IPS-15b (cell line): Measurements from ENCODE around the gene PCED1B.
"Not testable (repeated sequence)": the region's sequence is repeated elsewhere in the genome, so short reads cannot be mapped to it uniquely, and the experiment has no call there.

Source experiments
- H3K27me3 ChIP-seq: one replicate; pipeline ENCODE4 v1.6.1; 2013; ENCODE audit warnings: low read length; ENCODE audit not compliant: control insufficient read depth, insufficient read depth
- H3K36me3 ChIP-seq: one replicate; pipeline ENCODE4 v1.6.1; 2013; ENCODE audit warnings: low read length; ENCODE audit not compliant: control insufficient read depth, insufficient read depth
- H3K4me1 ChIP-seq: one replicate; pipeline ENCODE4 v1.6.1; 2013; ENCODE audit warnings: mild to moderate bottlenecking, low read length; ENCODE audit not compliant: control insufficient read depth, insufficient read depth
- H3K4me3 ChIP-seq: one replicate; pipeline ENCODE4 v1.5.1; 2013; ENCODE audit warnings: low read depth, low read length
- H3K9ac ChIP-seq: one replicate; pipeline ENCODE4 v1.6.1; 2013; ENCODE audit warnings: low read depth, mild to moderate bottlenecking, low read length
- H3K9me3 ChIP-seq: one replicate; pipeline ENCODE4 v1.6.1; 2013; ENCODE audit warnings: mild to moderate bottlenecking, low read length; ENCODE audit not compliant: control insufficient read depth, insufficient read depth

Gene PCED1B

GRCh38 chr12:47277972-47278448, 198.6 kb downstream of the PCED1B start:
- H3K36me3 ChIP-seq, result no peaks in the 10 kb centered on the region
- H3K4me3 ChIP-seq, result no peak overlapping the region
- no peaks in the 10 kb centered on the region for H3K4me1 ChIP-seq
- no peaks in the 10 kb centered on the region for H3K27me3 ChIP-seq
- no peaks in the 10 kb centered on the region for H3K9me3 ChIP-seq
- no peak overlapping the region for H3K9ac ChIP-seq

- H3K9me3 ChIP-seq, H3K4me1 ChIP-seq, H3K27me3 ChIP-seq, H3K36me3 ChIP-seq, H3K9ac ChIP-seq, H3K4me3 ChIP-seq: not testable (repeated sequence)
These were observed 200.3 kb downstream of the PCED1B start for GRCh38 chr12:47279758-47280157.

- Histone ChIP-seq H3K4me1 (no peaks in the 10 kb centered on the region), H3K9ac (no peak overlapping the region)
These were observed 201.3 kb downstream of the PCED1B start for GRCh38 chr12:47280543-47281300.

GRCh38 chr12:47281667-47282171, 202.3 kb downstream of the PCED1B start:
- no peaks in the 10 kb centered on the region for H3K4me1 ChIP-seq
- no peak overlapping the region for H3K9ac ChIP-seq
- H3K9me3 ChIP-seq, result no peaks in the 10 kb centered on the region
- H3K27me3 ChIP-seq, result no peaks in the 10 kb centered on the region
- H3K4me3 ChIP-seq, result no peak overlapping the region
- no peaks in the 10 kb centered on the region for H3K36me3 ChIP-seq

More at GRCh38 chr12:47280543-47281300, 201.3 kb downstream of the PCED1B start:
- Histone ChIP-seq H3K36me3 (no peaks in the 10 kb centered on the region), H3K4me3 (no peak overlapping the region), H3K9me3 (no peaks in the 10 kb centered on the region), H3K27me3 (no peaks in the 10 kb centered on the region)

GRCh38 chr12:47282206-47282605, 202.8 kb downstream of the PCED1B start:
- Histone ChIP-seq H3K9me3 (no peaks in the 10 kb centered on the region), H3K9ac (no peak overlapping the region), H3K4me3 (no peak overlapping the region), H3K4me1 (no peaks in the 10 kb centered on the region), H3K36me3 (no peaks in the 10 kb centered on the region), H3K27me3 (no peaks in the 10 kb centered on the region)
